Gastroesophageal sphincter (tissue), 4 donors: Measurements from ENCODE around the gene DECR2. TPM values are rescaled to one million over a fixed set of nuclear protein-coding genes. Genes with fewer than 3 reads are reported as not detected.

Source experiments
- ATAC-seq: fragments of 150-250 bp; one replicate; pipeline ENCODE4 v1.9.1; 2016; ENCODE audit warnings: mild to moderate bottlenecking, moderate library complexity
- H3K27ac ChIP-seq, 4 donors: fragments of 200-600 bp; sonication (generic) in 3 of 4; 1 replicate in 3 of 4; 2 replicates in 1 of 4; pipeline ENCODE4 v1.5.1; 2016 to 2019
- H3K27me3 ChIP-seq: fragments of 200-600 bp; sonication (generic); one replicate; pipeline ENCODE4 v1.5.1; 2019
- H3K36me3 ChIP-seq, 2 donors: fragments of 200-600 bp; sonication (generic); one replicate each; pipeline ENCODE4 v1.5.1; 2019; ENCODE audit warnings: control low read depth in 1 of 2
- H3K4me1 ChIP-seq, 3 donors: fragments of 200-600 bp; sonication (generic); 1 replicate in 2 of 3; 2 replicates in 1 of 3; pipeline ENCODE4 v1.5.1; 2016 to 2019; ENCODE audit warnings: control low read depth in 2 of 3
- H3K4me3 ChIP-seq, 2 donors: fragments of 200-600 bp; sonication (generic); one replicate each; pipeline ENCODE4 v1.5.1; 2019; ENCODE audit warnings: mild to moderate bottlenecking in 1 of 2, moderate library complexity in 1 of 2
- H3K9me3 ChIP-seq, 3 donors: fragments of 200-600 bp; sonication (generic); one replicate each; pipeline ENCODE4 v1.5.1; 2017 to 2019; ENCODE audit warnings: control low read depth in 2 of 3
- EP300 ChIP-seq: sonication (generic); formaldehyde crosslinking; IDR thresholded peaks from one replicate; pipeline ENCODE4 v1.6.1; 2017; ENCODE audit warnings: antibody characterized with exemption, mild to moderate bottlenecking
- POLR2A ChIP-seq, 2 donors: fragments of 450-650 bp; IDR thresholded peaks; one replicate each; pipeline ENCODE4 v1.6.1; 2017; ENCODE audit warnings: antibody characterized with exemption in 2 of 2, mild to moderate bottlenecking in 2 of 2, moderate library complexity in 1 of 2
- POLR2AphosphoS5 ChIP-seq: sonication (generic); formaldehyde crosslinking; IDR thresholded peaks from one replicate; pipeline ENCODE4 v1.6.1; 2017; ENCODE audit warnings: antibody characterized with exemption
- WGBS, 2 donors: methylation state at CpG; one replicate each; pipeline ENCODE4 v1.1.5; 2018; ENCODE audit warnings: low coverage in 1 of 2; 5-methylcytosine and 5-hydroxymethylcytosine counted together
- total RNA-seq, 4 donors: library from RNA; depleted of rRNA; stranded (reverse); fragments of >200 nt; gene quantifications; one replicate each; pipeline ENCODE4 v1.1.0, GENCODE V29; 2016
- TF ChIP-seq, protein P1 (sequence below), 4 experiments: fragments of 200-600 bp in 2 of 4; fragments of 450-650 bp in 2 of 4; sonication (generic) in 1 of 4; IDR thresholded peaks; one replicate each; pipeline ENCODE4 v1.5.1; 2017 to 2019; ENCODE audit warnings: antibody characterized with exemption in 4 of 4, mild to moderate bottlenecking in 2 of 4, moderate library complexity in 2 of 4

Gene DECR2
- 10 to 100 TPM; 11.7 to 25.4 (median 19.9) TPM for total RNA-seq

DNA sequence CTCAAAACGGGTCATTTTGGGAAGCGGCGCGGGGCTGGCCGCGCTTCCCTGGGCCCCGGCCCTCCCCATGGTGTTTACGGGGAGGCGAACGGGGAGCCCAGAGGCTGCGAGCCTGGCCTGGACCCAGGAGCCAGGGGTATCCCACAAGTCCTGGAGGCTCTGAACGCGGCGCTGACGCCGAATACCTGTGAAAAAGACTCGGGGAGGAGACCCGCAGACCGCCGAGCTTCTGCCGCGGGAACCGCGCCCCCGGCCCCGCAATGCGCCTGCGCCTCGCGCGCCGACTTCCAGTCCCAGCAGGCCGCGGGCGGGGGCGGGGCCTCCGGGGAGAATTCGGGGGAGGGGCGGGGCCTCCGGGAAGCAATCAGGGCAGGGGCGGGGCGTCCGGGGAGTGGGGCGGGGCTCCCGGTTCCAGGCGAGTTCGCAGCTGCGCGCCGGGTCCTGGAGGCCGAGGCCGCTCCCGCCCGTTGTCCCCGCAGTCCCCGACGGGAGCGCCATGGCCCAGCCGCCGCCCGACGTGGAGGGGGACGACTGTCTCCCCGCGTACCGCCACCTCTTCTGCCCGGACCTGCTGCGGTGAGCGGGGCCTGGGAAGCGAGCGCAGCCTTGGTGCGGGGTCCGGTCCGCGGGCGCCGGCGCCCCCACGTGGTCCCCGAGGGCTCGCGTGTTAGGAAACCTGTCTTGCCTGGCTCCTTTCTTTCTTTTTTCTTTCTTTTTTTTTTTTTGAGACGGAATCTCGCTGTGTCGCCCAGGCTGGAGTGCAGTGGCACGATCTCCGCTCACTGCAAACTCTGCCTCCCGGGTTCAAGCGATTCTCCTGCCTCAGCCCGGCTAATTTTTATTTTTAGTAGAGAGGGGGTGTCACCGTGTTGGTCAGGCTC lies at the start of gene DECR2:
Gene DECR2 (plus strand): TSS at position 418 of the 881 bp plus-strand sequence. CDS start 79 bp downstream, at position 497.
- Histone ChIP-seq H3K4me1 (peaks cover 0 to 50% (median 11%) of the 10 kb centered on the region in 3 donors), H3K4me3 (peak within 1 kb of the TSS; percentile 83 to 84)
- 0 to 4% methylated on average over 1 to 5 of the region's 91 CpGs for WGBS, 2 donors

GRCh38 chr16:352547-353403 lies 48.9 kb upstream of the DECR2 start, which contains the start of gene AXIN1:
TSS of gene AXIN1 (minus strand) at chr16:352723. CDS start at chr16:347025, 5,698 bp downstream.
- 0% methylated on average over 1 of the region's 113 CpGs; no CpG with 5 or more reads in 1 of the 2 donors for WGBS, 2 donors
- Histone ChIP-seq H3K27ac (peak within 1 kb of the TSS; percentile 10 to 88 (median 84)), H3K4me3 (peak within 1 kb of the TSS; percentile 74 to 83), H3K9me3 (no peaks in the 10 kb centered on the region), H3K36me3 (peaks cover 0 to 8% of the 10 kb centered on the region in 2 donors), H3K27me3 (no peaks in the 10 kb centered on the region), H3K4me1 (peaks cover 0 to 27% (median 13%) of the 10 kb centered on the region in 3 donors)
- ATAC-seq, result peak; percentile 90
- TF ChIP-seq POLR2A (IDR thresholded peaks at IDR 0.05) (peak; percentile 37 to 39), POLR2AphosphoS5 (peak; percentile 30), EP300 (no peak)
- TF ChIP-seq, protein P1, sequence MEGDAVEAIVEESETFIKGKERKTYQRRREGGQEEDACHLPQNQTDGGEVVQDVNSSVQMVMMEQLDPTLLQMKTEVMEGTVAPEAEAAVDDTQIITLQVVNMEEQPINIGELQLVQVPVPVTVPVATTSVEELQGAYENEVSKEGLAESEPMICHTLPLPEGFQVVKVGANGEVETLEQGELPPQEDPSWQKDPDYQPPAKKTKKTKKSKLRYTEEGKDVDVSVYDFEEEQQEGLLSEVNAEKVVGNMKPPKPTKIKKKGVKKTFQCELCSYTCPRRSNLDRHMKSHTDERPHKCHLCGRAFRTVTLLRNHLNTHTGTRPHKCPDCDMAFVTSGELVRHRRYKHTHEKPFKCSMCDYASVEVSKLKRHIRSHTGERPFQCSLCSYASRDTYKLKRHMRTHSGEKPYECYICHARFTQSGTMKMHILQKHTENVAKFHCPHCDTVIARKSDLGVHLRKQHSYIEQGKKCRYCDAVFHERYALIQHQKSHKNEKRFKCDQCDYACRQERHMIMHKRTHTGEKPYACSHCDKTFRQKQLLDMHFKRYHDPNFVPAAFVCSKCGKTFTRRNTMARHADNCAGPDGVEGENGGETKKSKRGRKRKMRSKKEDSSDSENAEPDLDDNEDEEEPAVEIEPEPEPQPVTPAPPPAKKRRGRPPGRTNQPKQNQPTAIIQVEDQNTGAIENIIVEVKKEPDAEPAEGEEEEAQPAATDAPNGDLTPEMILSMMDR (IDR thresholded peaks at IDR 0.05), result peak in 3 of 4 experiments; percentile 59 to 72 (median 65)

More for the DNA sequence above, at the start of gene DECR2:
- Histone ChIP-seq H3K36me3 (peaks cover 0 to 12% of the 10 kb centered on the region in 2 donors), H3K27ac (peak within 1 kb of the TSS; percentile 73 to 97 (median 90)), H3K9me3 (no peaks in the 10 kb centered on the region), H3K27me3 (no peaks in the 10 kb centered on the region)
- peak; percentile 89 for ATAC-seq
- peak; percentile 57 to 76 for TF ChIP-seq POLR2A (IDR thresholded peaks at IDR 0.05)
- peak; percentile 57 for TF ChIP-seq POLR2AphosphoS5
- TF ChIP-seq, protein P1 (IDR thresholded peaks at IDR 0.05), result peak in 3 of 4 experiments; percentile 50 to 77 (median 52)
- TF ChIP-seq EP300, result no peak

DNA sequence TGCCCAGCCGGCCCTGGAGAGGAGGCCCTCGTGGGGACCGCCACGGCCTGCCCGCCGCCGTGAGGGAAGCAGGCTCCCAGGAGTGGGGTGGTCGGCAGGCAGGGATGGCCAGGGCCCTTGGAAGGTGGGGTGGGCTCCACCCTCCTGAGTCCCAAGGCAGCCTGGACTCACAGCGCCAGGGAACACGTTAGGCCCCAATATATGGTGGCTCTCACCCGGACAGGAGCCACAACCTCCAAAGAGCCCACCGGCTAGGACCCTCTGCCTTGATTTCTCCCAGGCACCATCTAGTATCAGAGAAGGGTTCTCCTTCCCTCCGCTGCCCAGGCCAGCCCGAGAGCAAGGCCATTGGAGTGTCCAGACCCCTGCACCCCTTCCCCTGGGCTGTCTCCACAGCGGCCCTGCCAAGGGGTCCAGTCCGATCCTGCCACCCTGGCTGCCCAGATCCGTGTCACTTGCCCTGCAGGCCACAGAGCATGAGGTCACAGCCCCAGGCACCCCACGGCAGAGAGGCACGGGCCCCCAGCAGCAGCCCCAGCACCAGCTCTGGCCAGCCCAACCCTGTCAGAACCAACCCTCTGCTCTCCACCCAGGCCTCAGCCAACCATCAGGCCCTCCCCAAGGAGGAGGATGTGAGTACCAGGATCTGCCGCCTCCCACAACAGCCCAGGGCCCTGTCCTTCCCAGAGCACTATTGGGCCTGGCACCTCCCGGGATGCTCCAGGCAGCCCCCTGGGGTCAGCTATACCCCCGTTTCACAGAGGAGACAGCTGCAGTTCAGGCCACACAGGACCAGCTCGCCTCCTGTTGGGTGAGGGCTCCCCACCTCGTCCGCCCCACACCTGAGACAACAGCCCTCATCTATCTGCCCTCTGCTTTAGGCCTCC lies 48.0 kb upstream of the DECR2 start:
- H3K27me3 ChIP-seq, result no peaks in the 10 kb centered on the region
- 92 to 100% methylated on average over 2 to 4 of the region's 25 CpGs for WGBS, 2 donors
- no peak for ATAC-seq
- peaks cover 0 to 8% of the 10 kb centered on the region in 2 donors for H3K36me3 ChIP-seq
- H3K4me3 ChIP-seq, result peak overlapping the region; percentile 25 to 83
- H3K27ac ChIP-seq, result peak overlapping the region; percentile 10 to 88 (median 82)
- peaks cover 0 to 27% (median 13%) of the 10 kb centered on the region in 3 donors for H3K4me1 ChIP-seq
- TF ChIP-seq POLR2AphosphoS5 (no peak), POLR2A (IDR thresholded peaks at IDR 0.05) (no peak), EP300 (no peak)
- TF ChIP-seq, protein P1 (IDR thresholded peaks at IDR 0.05), result no peak
- H3K9me3 ChIP-seq, result no peaks in the 10 kb centered on the region

- no peak for ATAC-seq
- Histone ChIP-seq H3K27ac (no peak overlapping the region), H3K36me3 (peaks cover 0 to 8% of the 10 kb centered on the region in 2 donors), H3K4me1 (peaks cover 0 to 27% (median 13%) of the 10 kb centered on the region in 3 donors), H3K27me3 (no peaks in the 10 kb centered on the region), H3K4me3 (no peak overlapping the region), H3K9me3 (no peaks in the 10 kb centered on the region)
- 96% methylated on average over 5 of the region's 12 CpGs; no CpG with 5 or more reads in 1 of the 2 donors for WGBS, 2 donors
- no peak for TF ChIP-seq POLR2A (IDR thresholded peaks at IDR 0.05)
- TF ChIP-seq, protein P1 (IDR thresholded peaks at IDR 0.05), result no peak
These were observed 47.3 kb upstream of the DECR2 start for GRCh38 chr16:354291-354881.
